Activated CD8-positive, alpha-beta memory T cell treated with anti-CD3 and anti-CD28 coated beads, Interleukin-2, amount 50 U/mL, for 4 hours (primary cell): ENCODE data around the gene UBR4.
"Not testable (repeated sequence)": the region's sequence is repeated elsewhere in the genome, so short reads cannot be mapped to it uniquely, and the experiment has no call there.

Experiments used
- DNase-seq: peaks from one replicate; pipeline ENCODE4 v3.0.0-alpha.2; 2020

UBR4 gene

DNA sequence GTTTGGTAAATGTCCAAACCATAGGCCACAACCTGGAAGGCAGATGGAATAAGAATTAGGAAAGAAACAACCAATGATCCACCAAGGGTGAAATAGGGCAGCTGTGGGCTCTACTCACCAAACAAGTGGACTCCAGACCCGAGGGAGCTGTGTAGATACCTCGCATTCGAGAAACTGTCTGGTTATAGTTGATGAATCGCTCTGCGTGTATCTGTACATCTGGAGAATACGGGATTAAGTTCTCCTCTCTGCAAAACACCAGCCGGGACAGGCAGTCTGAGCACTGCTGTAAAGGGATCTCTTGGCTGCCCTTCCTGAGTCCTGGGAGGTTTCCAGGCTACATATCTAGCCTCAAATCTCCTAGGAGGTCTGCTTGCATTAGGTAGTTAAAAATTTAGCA lies 9.4 kb upstream of the UBR4 start:
- DNase-seq = no peak

DNA sequence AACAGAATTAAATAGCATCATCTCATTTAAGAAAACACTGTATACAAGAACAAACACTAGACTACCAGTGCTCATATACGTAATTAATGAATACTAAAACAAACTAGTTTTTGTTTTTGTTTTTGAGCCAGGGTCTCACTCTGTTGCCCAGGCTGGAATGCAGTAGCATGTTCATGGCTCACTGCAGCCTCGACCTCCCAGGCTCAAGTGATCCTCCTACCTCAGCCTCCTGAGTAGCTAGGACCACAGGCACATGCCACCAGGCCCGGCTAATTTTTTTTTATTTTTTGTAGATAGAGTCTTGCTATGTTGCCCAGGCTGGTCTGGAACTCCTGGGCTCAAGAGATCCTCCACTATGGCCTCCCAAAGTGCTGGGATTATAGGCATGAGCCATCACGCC lies 6.5 kb upstream of the UBR4 start:
- DNase-seq = not testable (repeated sequence)

DNA sequence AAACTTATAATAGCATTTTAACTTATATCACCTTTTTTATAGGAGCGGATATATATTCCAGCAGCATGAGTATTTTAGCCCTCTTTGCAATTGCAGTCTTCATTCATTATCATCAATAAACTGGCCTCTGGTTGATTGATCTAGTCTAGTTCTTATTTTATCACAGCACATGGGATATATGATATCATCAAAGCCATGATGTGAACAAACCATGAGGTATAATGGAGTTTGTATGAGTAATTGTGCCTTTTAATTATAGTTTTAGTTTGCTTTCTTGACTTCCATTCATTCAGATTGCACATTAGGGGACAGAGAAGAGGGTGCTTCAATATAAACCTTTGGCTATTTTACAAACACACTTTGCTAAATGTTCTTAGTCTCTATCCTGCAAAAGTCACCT lies 3.5 kb upstream of the UBR4 start:
- DNase-seq = no peak

DNA sequence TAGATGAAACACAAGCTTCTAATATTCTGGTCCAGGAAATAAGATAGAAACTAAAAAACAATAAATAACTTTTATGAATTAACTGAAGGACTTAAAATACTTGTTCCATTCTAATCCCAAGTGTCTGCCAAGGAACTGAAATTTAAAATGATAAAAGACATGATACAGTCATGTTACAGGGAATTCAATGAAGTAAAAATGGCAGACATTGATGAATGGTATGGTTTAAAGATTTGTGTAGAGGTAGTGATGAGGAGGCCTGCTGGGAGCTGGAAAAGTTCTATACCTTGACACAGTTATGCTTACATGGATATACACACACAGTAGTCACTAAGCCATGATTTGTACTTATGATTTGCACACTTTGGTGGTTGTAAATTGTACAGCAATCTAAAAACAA lies 2.1 kb upstream of the UBR4 start:
- DNase-seq = no peak

DNA sequence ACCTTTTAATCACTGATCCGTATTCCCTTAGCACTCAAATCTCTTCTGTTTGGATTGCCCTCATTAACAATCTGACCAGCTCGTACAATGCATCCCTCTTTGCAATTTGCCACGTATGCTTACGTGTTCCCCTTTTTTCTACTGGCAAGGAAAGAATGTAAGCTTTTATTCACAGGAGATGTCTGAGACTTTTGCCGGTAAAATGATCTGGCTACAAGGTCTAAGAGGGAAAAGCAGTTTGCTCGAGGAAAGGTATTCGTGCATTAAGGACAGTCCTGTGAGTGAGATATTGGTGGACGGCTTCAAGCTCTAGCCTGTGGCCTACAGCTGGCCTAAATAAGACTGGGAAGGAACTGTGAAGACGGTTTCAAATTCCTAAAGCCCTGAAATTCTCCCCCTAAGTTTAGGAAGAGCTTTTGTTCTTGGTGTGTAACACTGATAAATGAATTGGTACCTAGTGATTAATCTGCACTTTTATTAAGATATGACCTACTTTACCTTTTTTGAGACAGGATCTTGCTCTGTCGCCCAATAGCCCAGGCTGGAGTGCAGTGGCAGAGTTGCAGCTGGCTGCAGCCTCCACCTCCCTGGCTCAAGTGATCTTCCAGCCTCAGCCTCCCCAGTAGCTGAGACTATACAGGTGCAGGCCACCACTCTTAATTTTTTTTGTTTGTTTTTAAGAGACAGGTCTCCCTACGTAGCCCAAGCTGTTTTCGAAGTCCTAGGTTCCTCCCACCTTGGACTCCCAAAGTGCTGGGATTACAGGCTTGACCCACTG lies 895 bp upstream of the UBR4 start:
- DNase-seq = no peak

DNA sequence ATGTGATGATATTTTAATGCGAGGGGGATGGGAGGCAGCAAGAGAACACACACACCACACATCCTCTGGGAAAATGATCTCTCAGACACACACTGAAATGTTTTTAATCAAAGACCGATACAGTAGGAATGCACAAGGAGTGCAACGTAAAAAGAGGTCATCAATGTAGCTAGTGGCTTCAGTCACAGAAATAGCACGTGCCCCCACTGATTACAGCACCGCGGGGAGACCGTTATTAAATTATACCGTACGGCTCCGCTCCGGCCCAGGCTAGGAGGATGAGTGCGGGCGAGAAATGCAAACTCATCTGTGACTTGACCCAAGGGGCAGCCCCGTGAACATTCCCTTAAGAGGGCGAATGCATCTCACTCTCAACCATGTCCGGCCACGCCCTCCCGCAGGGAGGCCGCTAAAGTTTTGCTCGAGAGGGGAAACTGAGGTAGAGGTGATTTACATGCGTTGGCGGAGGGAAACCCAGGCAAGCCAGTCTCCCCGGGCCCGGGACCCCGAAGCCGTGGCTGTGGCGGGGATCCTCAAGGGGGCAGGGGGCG lies 552 bp downstream of the UBR4 start:
- DNase-seq = no peak

DNA sequence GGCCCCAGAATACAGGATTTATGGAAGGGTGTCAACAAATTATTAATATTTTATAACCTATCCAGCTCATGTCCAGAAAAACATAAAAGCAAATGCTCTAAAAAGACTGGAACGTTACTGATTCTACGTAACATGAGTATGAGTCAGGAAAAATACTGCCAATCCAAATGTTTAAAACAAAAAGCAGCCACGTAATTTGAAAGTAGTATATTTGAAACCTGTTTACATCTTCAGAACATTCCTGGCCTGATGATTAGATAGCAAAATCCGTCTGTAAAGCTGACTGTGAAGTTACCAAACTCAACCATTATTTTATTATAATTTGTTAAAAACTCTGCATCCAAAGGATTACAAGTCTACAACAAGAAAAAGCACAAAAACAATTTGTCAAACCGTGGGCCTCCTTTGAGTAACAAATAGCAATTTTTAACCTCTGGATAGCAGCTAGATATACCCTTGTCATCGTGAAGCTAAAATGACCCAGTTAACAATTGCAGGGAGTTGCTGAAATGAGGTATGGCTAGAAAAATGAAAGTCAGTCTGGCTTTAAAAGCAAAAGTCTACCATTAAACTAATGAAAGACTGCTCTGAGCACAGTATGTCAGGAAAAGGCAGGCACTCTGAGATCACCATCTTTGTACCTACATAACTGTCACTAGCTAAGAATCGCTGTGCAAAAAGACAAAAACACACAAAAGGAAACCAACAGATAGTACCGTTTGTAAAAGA lies 1.2 kb downstream of the UBR4 start:
- no peak for DNase-seq

DNA sequence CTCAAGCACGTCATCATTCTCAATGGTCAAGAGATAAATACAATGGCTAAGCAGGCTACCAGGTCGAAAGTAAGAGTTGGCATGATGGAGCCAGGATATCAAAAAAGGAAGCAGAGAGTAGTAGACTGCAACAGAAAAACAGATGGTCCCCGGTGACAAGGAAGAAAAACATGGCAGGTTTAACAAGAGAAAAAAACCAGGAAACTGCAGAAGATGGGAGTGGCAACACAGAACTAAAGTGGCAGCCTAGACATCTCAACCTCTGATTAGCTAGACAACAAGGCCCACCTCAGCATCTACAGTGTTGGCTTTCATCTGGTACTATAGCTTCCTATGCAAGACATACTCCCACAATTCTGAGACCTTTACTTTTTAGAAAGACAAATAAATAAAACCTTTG lies 3.1 kb downstream of the UBR4 start:
- no peak for DNase-seq

DNA sequence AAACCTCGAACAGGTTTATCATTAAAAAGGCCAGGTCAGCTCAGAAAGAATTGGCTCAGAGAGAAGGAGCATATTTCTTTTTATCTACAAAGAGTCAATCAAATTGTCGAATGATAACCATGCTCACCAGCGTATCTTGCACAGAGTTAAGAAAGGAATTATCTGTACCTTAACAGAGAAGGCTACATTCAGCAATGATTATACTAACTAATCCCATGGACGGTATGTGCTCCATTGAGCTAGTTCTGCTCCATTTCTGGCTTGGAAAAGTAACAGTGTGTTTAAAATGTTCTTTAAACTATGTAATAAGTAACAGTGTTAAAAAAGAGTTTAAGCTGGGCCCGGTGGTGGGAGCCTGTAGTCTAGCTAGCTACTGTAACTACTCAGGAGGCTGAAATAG lies 4.2 kb downstream of the UBR4 start:
- no peak for DNase-seq

DNA sequence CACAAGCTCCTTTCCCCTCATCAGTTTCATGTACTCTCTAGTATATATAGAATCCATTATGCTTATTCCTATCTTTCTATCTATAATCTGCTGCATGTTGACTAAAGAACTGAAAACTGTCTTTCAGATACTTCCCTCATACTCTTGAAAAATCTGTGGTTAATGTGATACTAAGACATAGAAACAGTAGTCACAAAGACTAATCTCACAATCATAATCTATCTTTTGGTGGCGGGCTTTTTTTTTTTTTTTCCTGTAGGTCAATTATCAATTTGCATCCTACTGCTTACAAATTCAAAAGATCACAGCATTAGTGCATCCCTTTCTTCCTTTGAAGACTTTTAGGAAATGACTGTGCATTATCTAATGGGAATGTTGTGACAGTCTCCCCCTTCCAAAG lies 4.7 kb downstream of the UBR4 start:
- no peak for DNase-seq

DNA sequence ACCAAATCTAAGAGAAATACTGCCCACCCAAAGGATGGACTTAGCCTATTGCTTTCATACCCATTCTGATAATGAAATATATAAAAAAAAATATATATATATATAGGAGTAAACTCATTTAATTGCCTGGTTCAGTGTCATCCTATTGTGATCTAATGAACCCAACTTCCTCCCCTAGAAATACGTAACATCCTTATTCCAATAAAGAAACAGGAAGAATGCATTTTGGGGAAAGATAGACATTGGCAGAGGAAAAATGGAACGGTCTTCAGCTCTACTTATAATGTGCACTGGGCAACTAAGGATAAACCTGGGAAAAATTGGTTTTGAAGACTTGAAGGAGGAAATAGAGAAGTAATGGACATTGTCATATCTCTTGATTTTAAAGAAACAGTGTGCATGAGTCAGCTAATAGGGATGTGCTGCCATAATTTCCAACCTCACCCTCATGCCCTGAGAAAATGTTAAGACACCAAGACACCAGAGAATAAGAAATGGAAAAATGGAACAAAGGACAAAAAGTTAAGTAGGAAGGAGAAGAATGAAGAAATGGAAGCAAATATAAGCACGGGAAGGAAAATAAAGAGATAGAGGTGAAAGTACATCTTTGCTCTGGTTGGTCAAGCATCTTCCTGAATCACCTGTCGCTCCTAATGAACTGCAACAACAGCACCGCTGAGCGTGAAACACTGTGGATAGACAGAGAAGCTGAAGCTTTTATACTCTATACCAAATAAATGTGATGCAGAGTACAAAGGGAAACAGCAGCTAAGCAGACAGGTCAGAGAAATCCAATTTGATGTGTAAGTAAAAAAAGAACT lies 5.4 kb downstream of the UBR4 start:
- DNase-seq = no peak

DNA sequence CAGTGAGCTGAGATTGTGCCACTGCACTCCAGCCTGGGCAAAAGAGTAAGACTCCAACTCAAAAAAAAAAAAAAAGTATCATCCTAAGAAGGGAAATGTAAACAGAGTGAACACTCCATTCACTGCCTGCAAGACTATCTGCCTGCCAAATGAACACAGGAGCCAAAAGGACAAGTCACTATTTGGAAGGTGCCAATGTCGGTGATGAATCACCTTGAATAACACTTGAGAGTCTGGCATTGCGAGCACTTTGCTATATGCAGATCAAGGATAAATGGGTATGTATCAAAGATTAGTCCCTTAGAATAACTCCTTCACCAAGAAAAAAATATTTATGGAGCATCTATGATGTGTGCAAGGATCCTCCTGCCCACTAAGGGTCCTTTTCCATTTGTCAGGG lies 6.6 kb downstream of the UBR4 start:
- no peak for DNase-seq

DNA sequence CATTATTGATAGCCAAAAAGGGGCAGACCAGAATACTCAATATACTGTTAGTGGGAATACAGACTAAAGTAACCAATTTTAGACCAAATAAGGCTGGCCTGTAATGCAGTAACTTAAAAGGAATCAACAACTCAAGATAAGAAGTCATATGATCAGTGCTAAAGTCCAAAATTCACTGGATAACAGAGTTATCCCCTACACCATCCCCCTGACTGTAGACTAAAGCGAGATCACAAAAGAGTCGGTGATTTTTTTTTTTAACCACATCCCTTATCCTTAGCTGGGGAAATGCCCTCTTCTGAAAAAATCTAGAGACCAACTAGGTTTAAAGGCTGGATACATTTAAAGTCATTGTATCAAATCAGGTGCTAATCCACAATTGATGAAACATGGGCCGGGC lies 7.7 kb downstream of the UBR4 start:
- DNase-seq = no peak

DNA sequence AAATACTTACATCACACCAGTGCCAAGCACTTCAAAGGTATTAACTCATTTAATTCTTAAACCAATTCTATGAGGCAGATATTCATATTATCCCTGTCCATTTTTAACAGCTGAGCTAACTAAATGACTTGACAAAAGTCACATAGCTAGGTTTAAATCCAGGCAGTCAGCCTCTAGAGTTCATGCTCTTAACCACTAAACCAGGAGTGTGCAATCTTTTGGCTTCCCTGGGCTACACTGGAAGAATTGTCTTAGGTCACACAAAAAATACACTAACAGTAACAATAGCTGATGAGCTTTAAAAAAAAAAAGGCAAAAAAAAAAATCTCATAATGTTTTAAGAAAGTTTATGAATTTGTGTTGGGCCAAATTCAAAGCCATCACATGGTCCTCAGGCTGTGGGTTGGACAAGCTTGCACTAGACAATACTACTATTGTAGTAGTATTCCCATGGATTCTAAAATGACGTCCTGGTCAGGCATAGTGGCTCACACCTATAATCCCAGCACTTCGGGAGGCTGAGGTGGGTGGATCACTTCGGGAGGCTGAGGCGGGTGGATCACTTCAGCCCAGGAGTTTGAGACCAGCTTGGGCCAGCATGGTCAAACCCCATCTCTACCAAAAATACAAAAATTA lies 10.0 kb downstream of the UBR4 start:
- DNase-seq = no peak

DNA sequence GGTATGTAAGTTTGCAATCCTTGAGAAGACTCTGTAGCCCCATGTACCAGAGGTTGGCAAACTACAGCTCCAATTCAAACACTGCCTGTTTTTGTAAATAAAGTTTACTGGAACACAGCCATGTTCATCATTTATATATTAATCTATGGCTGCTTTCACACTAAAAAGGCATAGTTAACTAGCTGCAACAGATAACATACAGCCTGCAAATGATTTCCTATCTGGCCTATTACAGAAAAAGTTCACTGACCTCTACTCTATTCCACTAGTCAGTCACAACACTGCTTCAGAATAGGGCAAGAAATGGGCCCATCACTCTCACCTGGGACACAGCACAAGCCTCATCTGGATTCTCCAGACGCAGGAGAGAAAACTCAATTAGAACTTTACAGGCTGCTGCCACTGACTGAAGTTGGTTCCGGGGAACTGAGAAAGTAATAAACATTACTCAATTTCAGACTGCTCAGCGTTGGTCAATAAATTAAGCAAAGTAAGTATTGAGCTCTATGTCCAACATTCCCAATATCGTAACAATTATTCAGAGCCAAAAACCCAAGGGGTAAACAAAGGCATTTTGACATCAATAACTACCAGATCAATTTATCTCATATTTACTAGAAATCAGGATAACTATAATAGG lies 10.6 kb downstream of the UBR4 start:
- DNase-seq = no peak

DNA sequence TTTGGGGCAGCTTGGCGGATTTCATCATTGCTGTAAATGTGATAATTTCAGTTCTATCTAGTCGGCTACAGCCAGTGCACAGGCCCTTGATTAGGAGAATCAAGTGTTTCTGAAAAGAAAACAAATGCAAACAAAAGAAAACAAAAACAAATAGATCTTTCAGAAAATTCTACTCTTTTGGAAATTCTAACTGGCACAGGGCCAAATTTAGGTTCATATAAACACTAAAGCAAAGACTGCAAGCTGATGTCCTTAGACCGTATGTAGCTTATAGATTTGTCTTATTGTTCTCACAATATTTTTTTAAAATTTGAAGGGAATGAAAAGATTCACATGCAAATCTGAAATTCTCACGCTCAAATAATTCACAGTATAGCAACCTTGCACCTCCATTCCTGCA lies 11.2 kb downstream of the UBR4 start:
- no peak for DNase-seq

DNA sequence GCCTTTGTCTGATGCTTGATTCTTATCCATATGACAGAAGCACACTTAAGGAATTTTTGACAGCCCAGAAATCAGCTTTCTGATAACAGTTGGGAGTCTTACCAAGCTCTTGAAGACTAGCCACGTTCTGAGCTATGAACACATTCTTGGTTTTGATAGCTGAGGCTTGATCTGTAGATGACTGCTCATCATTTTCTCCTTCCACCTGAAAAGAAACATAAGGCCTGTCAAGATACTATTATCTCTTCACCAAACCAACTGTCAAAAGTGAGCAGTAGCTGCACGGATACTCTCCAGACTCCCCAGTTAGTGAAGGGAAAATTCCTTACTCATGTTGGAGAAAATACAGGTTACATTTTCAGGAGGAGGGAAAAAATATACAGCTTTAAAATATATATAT lies 12.2 kb downstream of the UBR4 start:
- DNase-seq = no peak

DNA sequence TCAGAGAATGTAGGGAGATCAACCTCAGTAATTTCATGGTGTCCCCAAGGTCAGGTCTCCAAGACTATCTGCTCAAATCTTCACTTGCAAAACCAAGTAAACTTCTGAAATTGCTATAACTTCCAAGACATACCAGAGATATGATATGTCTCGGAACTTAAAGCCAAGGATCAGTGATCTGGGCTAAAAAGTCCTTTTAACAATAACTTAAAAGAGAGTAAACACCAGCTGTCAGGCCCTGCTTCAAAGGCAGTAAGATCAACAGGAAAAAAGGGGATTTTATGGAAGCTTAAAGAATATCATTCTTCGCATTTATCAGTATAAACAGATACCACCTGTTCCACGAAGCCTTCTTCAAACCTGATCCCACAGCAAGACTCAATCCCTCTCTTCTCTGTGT lies 13.7 kb downstream of the UBR4 start:
- no peak for DNase-seq

DNA sequence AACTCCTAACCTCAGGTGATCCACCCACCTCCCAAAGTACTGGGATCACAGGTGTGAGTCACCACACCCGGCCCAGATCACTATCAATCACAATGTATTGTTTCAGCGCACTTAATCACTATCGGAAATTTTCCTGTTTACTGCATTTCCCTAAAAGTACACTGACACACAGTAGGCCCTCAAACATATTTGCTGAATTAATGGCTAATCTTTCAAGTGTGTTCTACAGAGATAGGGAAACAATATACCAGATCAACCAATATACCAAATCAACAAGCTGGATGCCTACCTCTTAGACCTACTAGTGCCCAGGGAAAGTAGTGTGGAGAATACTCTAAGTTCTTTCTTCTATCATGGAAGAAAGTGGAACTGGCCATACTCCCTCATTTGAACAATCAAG lies 17.1 kb downstream of the UBR4 start:
- DNase-seq = no peak

DNA sequence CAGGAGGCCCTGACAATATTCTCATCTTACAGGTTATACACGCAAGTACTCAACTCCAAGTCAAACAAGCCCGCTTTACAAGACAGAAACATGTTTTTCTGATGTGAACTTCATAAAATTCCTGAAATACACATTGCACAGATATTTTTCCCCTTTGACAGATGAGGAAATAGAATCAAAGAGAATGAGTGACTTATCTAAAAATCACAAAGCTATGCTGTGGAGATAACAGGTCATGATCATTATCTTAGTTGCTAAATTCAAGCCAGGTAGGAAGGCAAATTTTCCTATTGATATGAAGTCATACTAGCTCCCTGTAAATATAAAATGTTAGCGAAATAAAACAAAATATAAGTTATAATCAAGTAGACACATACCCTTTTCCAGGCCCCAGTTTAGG lies 18.3 kb downstream of the UBR4 start:
- DNase-seq = no peak

DNA sequence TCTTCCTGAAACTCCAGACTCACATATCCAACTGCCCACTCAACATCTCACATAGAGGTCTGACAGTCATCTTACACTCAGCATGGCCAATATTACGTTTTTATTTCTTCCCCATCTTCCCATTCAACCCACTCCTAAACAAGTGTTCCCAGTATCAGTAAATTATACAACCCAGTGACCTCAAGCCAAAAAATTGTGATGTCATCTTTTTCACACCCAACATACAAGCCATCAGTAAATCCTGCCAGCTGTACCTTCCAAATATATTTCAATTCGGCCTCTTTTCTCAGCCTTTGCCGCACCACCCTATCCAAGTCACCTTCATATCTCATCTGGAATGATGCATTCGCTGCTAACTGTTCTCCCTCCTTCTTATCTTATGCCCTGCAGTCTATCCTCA lies 19.6 kb downstream of the UBR4 start:
- no peak for DNase-seq

DNA sequence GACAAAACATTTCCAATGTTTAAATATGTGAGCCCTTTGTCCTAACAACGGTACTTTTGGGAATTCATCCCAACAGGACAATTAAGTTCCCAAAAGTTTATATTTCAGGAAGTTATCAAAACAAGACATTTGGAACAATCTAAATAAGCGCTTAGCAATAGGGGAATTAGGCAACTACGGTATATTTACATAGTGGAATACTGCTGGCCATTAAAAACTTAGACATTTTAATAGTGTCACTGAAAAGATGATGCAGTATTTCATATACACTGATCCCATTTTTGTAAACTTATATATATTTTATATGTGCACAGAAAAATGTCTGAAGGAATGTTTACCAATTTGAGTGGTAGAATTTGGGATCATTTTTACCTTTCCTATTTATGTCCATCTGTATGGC lies 20.8 kb downstream of the UBR4 start:
- DNase-seq = no peak

DNA sequence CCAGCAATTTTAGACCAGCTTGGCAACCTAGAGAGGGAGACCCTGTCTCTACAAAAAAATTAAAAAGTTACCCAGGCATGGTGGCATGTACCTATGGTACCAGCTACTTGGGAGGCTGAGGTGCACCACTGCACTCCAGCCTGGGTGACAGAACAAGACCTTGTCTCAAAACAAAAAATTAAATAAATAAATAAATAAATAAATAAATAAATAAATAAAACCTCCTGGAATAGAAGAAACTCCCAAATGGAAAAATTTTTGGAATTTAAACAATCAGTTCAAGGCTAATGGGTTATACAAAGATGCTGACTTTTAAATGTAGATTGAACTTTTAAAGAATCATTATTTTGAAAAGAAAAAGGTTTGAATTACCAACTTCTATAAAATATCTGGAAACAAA lies 22.2 kb downstream of the UBR4 start:
- DNase-seq = no peak
